Stimulated activated CD8-positive, alpha-beta memory T cell treated with anti-CD3 and anti-CD28 coated beads, Interleukin-7, amount 100 ng/mL, for 24 hours (primary cell): ENCODE data around the gene PHLDA3.

ENCODE experiments used
- DNase-seq: peaks from one replicate; pipeline ENCODE4 v3.0.0-alpha.2; 2020; ENCODE audit warnings: low read depth

Gene PHLDA3

DNA sequence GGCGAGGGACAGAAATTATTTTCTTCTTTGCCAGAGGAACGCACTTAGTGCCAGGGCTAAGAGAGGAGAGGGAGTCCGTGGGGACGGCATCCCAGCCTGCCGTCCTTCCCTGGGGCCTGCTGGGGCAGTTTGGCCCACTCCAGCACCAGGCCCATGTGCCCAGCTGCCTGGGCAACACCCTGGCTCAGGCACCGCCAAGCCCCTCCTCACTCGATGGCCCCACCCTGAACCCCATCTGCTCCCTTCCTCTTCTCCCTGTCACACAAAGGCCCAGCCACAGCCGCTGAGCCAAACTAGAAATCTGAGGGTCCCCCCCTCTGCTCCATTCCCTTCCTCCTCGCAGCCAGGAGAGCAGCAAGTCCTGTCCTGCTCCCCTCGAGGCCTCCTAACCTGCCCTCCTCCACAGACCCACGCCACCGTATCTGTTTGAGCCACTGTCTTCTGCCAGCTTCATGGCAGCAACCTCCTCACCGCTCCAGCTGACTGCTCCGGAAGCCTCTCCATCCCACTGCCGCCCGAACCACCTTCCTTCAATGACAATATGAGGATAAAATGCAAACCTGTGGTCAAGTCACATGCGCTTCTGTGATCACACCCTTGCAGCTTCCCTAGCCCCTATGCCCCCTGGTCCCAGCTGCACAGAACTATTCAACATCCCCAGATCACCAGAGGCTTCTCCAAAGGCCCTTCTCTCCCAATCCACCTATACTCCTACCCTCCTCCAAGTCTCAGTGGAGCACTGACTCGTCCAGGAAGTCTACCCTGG, 39.1 kb downstream of the PHLDA3 start:
- no peak for DNase-seq

DNA sequence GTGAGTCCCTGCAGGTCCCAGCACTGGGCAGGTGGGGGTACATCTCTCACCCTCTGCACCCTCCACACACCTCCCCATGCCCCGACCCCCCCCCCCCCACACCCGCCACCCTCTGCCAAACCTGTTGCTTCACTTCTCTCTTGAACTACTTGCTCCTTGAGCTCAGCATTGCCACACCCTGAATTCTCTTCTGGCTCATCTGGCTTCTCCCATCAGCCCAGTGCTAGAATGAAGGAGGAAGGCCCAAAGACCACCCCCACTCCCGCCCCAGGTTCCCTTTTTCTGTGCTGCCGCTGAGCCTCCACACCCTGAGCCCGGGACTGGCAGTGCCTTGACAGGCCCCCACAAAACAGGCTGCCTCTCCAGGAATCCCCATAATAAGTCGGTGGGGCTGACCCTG, 41.0 kb downstream of the PHLDA3 start:
- DNase-seq = no peak

DNA sequence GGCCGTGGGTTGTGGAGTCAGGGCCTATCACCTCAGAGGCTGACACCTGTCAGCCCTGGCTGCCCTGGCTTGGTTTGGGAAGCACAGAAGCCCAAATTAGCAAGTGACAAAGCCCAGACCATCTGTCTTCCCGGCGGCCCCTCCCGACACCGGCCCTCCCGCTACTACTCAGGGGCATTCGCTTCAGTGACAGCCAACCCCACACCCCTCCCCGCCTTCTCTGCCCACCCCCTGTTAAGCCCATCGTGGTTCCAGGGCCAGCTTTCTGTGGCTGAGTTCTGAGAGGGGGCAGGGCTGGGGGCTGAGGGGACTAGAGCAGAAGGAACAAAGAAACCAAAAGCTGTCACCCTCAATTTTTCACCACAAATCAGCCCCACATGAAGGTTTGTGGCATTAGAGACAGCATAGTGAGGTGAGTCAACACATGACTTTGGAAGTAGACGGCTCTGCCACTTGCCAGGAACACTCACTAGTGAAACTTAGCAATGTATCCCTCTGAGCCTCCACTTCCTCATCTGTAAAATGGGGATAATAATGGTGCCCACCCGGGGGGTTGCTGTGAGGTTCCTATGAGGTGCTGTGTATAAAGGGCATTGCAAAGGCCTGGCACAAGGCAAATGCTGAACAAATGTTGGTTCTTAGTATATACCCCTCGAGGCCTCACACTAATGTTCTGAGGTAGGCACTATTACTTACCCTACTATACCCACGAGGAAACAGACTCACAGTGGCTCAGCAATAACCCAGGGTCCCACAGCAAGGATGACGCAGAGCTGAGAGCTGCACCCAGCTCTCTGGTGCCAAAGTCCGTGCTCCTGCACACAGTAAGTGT, 42.3 kb downstream of the PHLDA3 start:
- no peak for DNase-seq

DNA sequence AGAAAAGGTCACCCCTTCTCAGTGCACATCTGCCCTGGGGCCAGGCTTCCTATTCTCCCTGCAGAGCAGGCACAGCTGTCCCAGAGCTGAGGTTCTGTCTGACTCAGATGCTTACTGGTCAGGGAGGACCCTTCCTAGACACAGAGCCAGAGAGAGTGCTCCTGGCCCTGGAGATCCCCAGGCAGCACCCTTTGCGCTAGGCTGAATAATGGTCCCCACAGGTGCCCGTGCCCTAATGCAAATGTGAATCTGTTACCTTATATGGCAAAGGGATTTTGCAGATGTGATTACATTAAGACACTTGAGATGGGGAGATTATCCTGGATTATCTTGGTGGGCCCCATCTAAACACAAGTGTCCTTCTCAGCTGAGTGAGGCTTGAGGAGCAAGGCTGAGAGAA, 44.8 kb downstream of the PHLDA3 start:
- DNase-seq = no peak

DNA sequence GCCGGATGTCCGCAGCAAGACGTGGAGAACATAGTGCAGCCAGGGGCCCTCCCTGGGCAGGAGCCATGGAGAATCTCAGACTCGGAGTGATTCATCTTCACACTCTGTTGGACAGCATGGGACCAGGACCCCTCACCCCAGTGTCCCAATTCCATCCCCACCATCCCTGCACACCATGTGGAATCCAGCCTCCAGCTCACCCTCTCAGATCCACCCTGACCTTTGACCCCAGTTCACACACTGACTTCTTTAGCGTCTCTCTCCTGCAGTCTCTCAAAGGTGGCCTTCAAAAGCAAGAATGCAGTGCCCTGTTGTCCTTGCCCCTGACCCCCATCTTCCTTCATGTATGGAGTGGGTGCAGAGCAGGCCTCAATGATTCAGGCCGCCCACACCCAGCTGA, 45.3 kb downstream of the PHLDA3 start:
- no peak for DNase-seq

DNA sequence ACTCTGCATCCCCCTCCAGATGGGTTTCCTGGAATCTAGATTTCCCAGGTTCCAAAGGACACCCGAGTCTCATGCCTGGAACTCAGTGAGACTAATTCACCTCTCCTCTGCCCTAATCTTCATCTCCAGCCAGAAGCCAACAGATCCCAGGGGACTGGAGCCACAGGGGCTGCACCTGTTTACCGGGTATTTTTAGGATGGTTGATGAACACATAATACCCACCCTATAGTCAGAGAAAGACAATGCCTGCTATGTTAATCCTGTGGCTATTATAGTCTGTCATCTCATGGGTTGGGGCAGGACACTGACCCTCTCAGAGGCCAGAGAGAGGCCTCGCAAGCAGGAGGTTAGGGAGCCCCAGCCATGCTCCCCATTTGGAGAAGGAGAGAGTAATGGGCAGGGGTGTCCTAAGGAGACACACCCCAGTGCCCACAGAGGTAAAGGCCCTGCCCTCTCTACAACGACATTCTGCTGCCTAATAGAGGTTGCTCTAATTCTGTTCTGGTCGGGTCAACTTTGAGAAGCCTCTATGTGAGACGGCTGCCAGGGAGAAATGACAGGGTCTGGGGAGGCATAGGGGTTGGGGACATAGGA, 46.5 kb downstream of the PHLDA3 start:
- no peak for DNase-seq

DNA sequence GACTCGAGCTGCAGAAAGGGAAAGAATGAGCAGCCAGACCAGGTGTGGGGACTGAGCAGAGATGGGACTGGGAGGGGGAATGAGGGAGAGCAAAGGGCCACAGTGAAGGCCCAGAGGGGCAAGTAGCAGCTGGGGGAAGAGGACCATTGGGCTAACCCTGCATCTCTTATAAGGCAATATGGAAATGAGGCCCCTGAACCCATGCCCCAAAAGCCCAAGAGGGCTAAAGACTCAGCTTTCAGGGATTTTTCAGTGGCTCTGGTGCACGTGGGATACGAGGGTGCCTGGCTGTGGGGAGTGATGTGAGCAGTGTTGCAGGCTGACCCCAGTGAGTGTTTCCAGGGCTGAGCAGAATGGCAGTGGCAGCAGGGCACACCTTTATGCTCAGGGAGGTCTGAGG, 47.0 kb downstream of the PHLDA3 start:
- no peak for DNase-seq

DNA sequence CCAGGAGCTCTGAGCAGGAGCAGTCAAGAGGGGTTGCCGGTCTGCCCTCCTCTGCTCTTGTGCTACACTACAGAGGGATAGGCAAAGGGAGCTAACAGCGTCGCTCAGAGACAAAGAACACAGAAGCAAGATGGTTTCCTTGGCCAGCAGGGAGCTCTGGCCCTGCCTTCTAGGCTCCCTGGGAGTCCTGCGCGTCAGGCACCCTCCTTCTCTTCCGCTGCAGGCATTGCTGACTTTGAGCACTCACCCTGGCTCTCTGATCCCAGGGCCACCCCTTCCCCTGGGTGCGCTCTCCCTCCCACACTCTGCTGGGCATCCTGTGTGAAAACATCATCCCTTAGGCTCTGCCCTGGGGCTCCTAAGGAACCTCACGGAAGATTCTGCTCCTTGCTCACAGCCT, 47.9 kb downstream of the PHLDA3 start:
- no peak for DNase-seq

DNA sequence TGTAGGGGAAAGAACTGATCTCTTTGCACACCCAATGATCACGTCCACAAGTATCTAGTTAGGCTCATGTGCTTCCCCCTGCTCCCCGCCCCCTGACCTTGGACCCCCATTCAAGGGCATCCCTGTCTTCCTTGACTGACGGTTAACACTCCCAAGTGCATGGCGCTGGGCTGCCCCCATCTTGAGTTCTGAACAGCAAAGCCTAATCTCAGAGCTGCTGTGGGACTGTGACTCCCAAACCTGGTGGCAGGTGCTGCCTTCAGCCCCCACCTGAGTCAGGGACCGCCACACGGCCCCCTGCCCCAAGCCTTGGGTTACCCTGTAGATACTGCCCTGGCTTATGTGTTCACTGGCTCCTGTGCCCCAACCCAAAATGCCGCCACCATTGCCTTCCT, 48.4 kb downstream of the PHLDA3 start:
- no peak for DNase-seq

DNA sequence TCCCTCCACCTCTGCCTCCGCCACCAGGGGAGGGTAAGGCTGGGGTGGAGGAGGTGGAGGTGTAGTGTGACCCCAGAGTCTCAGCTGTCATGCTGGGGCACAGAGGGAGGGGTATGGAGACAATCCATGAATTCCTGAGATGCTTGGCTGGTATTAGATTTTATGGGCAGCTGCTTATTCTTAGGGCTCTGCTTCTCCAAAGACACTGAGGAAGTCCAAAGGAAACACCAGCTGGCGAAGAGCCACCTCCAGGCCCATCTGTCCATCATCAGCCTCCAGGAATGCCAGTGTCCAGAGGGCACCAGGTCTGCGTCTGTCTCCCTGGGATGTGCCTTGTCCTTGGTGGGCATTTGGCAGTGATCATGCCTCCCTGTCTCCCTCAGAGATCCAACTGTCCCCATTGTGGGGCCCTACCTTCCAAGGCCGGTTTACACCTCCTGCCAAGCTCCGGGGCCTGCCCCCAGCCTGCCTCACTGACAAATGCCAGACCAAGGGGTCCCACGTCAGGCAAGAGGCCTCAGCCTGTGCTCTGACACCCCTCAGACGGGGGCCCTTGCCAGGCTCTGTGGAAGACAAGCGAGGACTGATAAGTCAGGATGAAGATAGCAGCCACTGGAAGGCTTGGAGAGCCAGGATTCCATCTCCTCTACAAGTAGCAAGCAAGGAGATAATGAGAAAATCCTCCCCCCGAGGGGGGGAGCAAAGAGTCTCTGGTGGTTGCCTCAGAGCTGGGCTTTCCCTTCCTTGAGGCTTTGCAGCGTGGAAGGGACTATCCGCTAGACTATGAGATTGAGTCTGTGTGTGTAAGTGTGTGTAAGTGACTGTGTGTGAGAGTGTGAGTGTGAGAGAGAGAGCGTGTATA, 49.0 kb downstream of the PHLDA3 start:
- DNase-seq = no peak

DNA sequence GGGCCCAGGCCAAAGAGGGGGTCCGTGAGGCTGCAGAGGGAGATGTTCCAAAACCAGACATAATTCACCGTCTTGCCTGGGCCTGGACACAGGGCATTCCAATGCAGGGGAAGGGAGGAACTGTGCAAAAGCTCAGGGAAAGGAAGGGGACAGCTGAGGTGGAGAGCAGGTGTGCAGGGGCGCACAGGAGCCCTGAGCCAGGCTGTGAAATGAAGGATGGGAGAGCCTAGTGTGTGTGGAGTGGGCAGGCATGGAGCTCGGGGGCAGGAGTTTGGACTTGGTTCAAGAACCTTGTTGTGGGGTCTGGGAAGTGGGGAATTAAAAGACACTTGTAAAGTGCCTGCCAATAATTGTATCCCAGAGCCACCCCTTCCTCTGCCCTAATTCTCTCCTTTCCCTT, 49.7 kb downstream of the PHLDA3 start:
- DNase-seq = no peak

DNA sequence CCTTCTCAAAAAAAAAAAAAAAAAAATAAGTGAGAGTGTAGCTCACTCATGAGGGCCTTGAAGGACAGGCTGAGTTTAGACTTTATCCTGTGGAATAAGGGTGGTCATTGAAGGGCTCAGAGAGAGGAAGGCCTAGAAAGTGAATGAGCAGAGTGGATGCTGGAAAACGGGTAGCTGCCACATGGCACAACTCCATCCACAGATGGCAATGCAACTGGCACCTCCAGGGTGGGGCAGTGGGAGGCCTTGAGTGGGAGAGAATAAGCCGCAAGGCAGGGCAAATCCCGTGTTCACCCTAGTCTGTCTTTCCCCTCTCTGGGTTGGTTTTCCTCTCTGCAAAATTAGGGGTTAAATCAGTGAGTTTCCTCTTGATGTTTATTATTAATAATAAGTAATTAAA, 50.5 kb downstream of the PHLDA3 start:
- no peak for DNase-seq
